PC-9 (cell line): ENCODE measurements around the gene THUMPD3. TPM values are rescaled to one million over a fixed set of nuclear protein-coding genes. Genes with fewer than 3 reads are reported as not detected.

Source experiments
- BruUV-seq: library from RNA; stranded (reverse); fragments of 400-500 nt; replicated peaks from 2 replicates; lab custom pipeline; 2021; lab: Mats Ljungman, UMichigan
- CTCF ChIA-PET: fragments of 300-600 bp; sonication (Branson Sonifier 250); formaldehyde crosslinking; loops from one replicate; lab custom pipeline; 2022; ENCODE audit warnings: antibody characterized with exemption; lab: Charles Lee
- POLR2A ChIA-PET: fragments of 300-600 bp; sonication (Branson Sonifier 250); formaldehyde crosslinking; loops from one replicate; lab custom pipeline; 2022; ENCODE audit warnings: antibody characterized with exemption; ENCODE audit not compliant: unreplicated experiment; lab: Charles Lee
- DNase-seq, 2 experiments: peaks; one replicate each; pipeline versions ENCODE4 v3.0.0 to v3.0.0-alpha.2; 2015 to 2022; ENCODE audit warnings: mixed read lengths in 1 of 2
- H2AFZ ChIP-seq: fragments of 200-600 bp; sonication (generic); 2 replicates; pipeline ENCODE4 v1.8.1; 2017; ENCODE audit warnings: antibody characterized with exemption
- H3F3A ChIP-seq: fragments of 200-600 bp; sonication (generic); 2 replicates; pipeline ENCODE4 v1.8.1; 2017; ENCODE audit warnings: antibody characterized with exemption, mild to moderate bottlenecking, low read depth; ENCODE audit not compliant: insufficient read depth
- H3K27ac ChIP-seq: fragments of 200-600 bp; sonication (generic); 2 replicates; pipeline ENCODE4 v1.6.1; 2016; ENCODE audit warnings: mixed run types
- H3K27me3 ChIP-seq: fragments of 200-600 bp; sonication (generic); 2 replicates; pipeline ENCODE4 v1.6.1; 2016; ENCODE audit warnings: low read depth, mixed run types; ENCODE audit not compliant: insufficient read depth
- H3K36me3 ChIP-seq: fragments of 200-600 bp; sonication (generic); 2 replicates; pipeline ENCODE4 v1.6.1; 2016; ENCODE audit warnings: low read depth, mixed run types
- H3K4me1 ChIP-seq: fragments of 200-600 bp; sonication (generic); replicated peaks from 2 replicates; pipeline ENCODE4 v1.6.1; 2016; ENCODE audit warnings: mixed run types; ENCODE audit not compliant: insufficient read depth
- H3K4me2 ChIP-seq: fragments of 200-600 bp; sonication (generic); 2 replicates; pipeline ENCODE4 v1.6.1; 2017; ENCODE audit warnings: mixed run types
- H3K4me3 ChIP-seq: fragments of 200-600 bp; sonication (generic); 2 replicates; pipeline ENCODE4 v1.6.1; 2016; ENCODE audit warnings: mixed run types
- H3K79me2 ChIP-seq: fragments of 200-600 bp; sonication (generic); 2 replicates; pipeline ENCODE4 v1.6.1; 2017; ENCODE audit warnings: low read depth, mixed run types
- H3K9me2 ChIP-seq: fragments of 200-600 bp; sonication (generic); 2 replicates; pipeline ENCODE4 v1.8.1; 2017; ENCODE audit warnings: mild to moderate bottlenecking; ENCODE audit not compliant: insufficient read depth
- H3K9me3 ChIP-seq: fragments of 200-600 bp; sonication (generic); 2 replicates; pipeline ENCODE4 v1.8.1; 2016; ENCODE audit warnings: low read depth; ENCODE audit not compliant: insufficient read depth
- H4K20me1 ChIP-seq: fragments of 200-600 bp; sonication (generic); 2 replicates; pipeline ENCODE4 v1.8.1; 2017; ENCODE audit not compliant: insufficient read depth
- EZH2 ChIP-seq: fragments of 200-600 bp; sonication (generic); IDR thresholded peaks from 2 replicates; pipeline ENCODE4 v1.8.0; 2017; ENCODE audit warnings: antibody characterized with exemption, low read depth
- intact Hi-C: fragments of 100-400 bp; cut with micrococcal nuclease; formaldehyde crosslinking; loops from one replicate; pipeline ENCODE4 v1.10.0; 2022; ENCODE audit not compliant: unreplicated experiment
- total RNA-seq: library from RNA; stranded (reverse); gene quantifications from 2 replicates; pipeline ENCODE4 v1.2.3, GENCODE V29; 2021
- TF ChIP-seq, protein P1 (sequence below): fragments of 200-600 bp; sonication (generic); conservative IDR thresholded peaks from 2 replicates; pipeline ENCODE4 v1.6.1; 2017; ENCODE audit warnings: mixed run types, antibody characterized with exemption, mild to moderate bottlenecking, moderate library complexity

THUMPD3 gene
- total RNA-seq, 1 experiment from 2014 or later: 48.8 TPM

GRCh38 chr3:9388142-9388541 lies 25.3 kb downstream of the THUMPD3 start:
- Histone ChIP-seq H3K9me3 (no peaks in the 10 kb centered on the region), H3K4me3 (no peak overlapping the region), H2AFZ (no peak overlapping the region), H3K79me2 (peaks cover 43% of the 10 kb centered on the region), H3K27me3 (no peaks in the 10 kb centered on the region), H4K20me1 (peaks cover 59% of the 10 kb centered on the region), H3K9me2 (no peaks in the 10 kb centered on the region), H3K36me3 (peaks cover 72% of the 10 kb centered on the region), H3K4me1 (0 out of 2 replicates have a peak, but pooled peaks cover 8% of the 10 kb centered on the region), H3K4me2 (no peak overlapping the region), H3F3A (peaks cover 96% of the 10 kb centered on the region), H3K27ac (no peak overlapping the region)
- POLR2A ChIA-PET: no interaction called here
- DNase-seq: no peak
- TF ChIP-seq EZH2: no peak
- TF ChIP-seq, protein P1, sequence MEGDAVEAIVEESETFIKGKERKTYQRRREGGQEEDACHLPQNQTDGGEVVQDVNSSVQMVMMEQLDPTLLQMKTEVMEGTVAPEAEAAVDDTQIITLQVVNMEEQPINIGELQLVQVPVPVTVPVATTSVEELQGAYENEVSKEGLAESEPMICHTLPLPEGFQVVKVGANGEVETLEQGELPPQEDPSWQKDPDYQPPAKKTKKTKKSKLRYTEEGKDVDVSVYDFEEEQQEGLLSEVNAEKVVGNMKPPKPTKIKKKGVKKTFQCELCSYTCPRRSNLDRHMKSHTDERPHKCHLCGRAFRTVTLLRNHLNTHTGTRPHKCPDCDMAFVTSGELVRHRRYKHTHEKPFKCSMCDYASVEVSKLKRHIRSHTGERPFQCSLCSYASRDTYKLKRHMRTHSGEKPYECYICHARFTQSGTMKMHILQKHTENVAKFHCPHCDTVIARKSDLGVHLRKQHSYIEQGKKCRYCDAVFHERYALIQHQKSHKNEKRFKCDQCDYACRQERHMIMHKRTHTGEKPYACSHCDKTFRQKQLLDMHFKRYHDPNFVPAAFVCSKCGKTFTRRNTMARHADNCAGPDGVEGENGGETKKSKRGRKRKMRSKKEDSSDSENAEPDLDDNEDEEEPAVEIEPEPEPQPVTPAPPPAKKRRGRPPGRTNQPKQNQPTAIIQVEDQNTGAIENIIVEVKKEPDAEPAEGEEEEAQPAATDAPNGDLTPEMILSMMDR: no peak
- no TSS peak for BruUV-seq
- intact Hi-C loops: loop anchor here (5.0 kb wide), 1 partner anchor 34 kb away; no protein-coding TSS in a partner anchor
- CTCF ChIA-PET: no interaction called here

- intact Hi-C loops: loop anchor here (5.0 kb wide), 1 partner anchor 34 kb away; no protein-coding TSS in a partner anchor
- ChIA-PET POLR2A (interaction anchor here (0.7 kb wide), 1 partner anchor 198 kb away, joined by 4 read pairs; no protein-coding TSS in a partner anchor), CTCF (no interaction called here)
- 0 out of 2 replicates have a peak, but pooled peaks cover 13% of the 10 kb centered on the region for H3K4me1 ChIP-seq
- DNase-seq: no peak
- H3K9me3 ChIP-seq: no peaks in the 10 kb centered on the region
- no peak overlapping the region for H3K4me2 ChIP-seq
- no peak overlapping the region for H3K4me3 ChIP-seq
- peaks cover 49% of the 10 kb centered on the region for H3K79me2 ChIP-seq
- no peaks in the 10 kb centered on the region for H3K27me3 ChIP-seq
- no peaks in the 10 kb centered on the region for H3K9me2 ChIP-seq
- peaks cover 64% of the 10 kb centered on the region for H4K20me1 ChIP-seq
- TF ChIP-seq EZH2: no peak
- TF ChIP-seq, protein P1: no peak
- no peak overlapping the region for H3K27ac ChIP-seq
- BruUV-seq: no TSS peak
- peaks cover 96% of the 10 kb centered on the region for H3F3A ChIP-seq
- H3K36me3 ChIP-seq: peaks cover 75% of the 10 kb centered on the region
- no peak overlapping the region for H2AFZ ChIP-seq
These were observed 25.9 kb downstream of the THUMPD3 start for GRCh38 chr3:9388562-9389272.

GRCh38 chr3:9390265-9390888 lies 27.5 kb downstream of the THUMPD3 start:
- Histone ChIP-seq H3K79me2 (peaks cover 66% of the 10 kb centered on the region), H3K9me2 (no peaks in the 10 kb centered on the region)

More at GRCh38 chr3:9390265-9390888, 27.5 kb downstream of the THUMPD3 start:
- Histone ChIP-seq H3K4me1 (peaks cover 29% of the 10 kb centered on the region), H3F3A (peaks cover 96% of the 10 kb centered on the region), H3K27me3 (no peaks in the 10 kb centered on the region), H2AFZ (no peak overlapping the region), H3K9me3 (no peaks in the 10 kb centered on the region), H3K36me3 (peaks cover 85% of the 10 kb centered on the region), H3K4me3 (no peak overlapping the region), H3K27ac (no peak overlapping the region), H3K4me2 (no peak overlapping the region), H4K20me1 (peaks cover 78% of the 10 kb centered on the region)
- no TSS peak for BruUV-seq
- no peak for DNase-seq
- TF ChIP-seq, protein P1: no peak
- TF ChIP-seq EZH2: no peak
- POLR2A ChIA-PET: no interaction called here
- CTCF ChIA-PET: interaction anchor here (0.6 kb wide), 1 partner anchor 30 kb away, joined by 3 read pairs; no protein-coding TSS in a partner anchor
- intact Hi-C loops: no loop called here
